HEK293 (cell line): ENCODE measurements around the gene PEPD.
A peak's percentile ranks its signal among the peaks of the same experiment; 100 is the strongest.

ENCODE experiments used
- CTCF ChIA-PET: fragments of 350-600 bp; formaldehyde crosslinking; extraction: SDS; loops from one replicate; lab custom pipeline; 2021; ENCODE audit warnings: antibody characterized with exemption; lab: Yijun Ruan, JAX
- POLR2A ChIA-PET: fragments of 300-600 bp; formaldehyde crosslinking; extraction: SDS; loops from one replicate; lab custom pipeline; 2020; ENCODE audit warnings: antibody characterized with exemption, inconsistent platforms; lab: Yijun Ruan, JAX
- H3K27ac ChIP-seq: fragments of 200-500 bp; sonication (Bioruptor generic); 2 replicates; pipeline ENCODE4 v1.5.1; 2014; ENCODE audit warnings: low read depth, low read length, control low read depth, inconsistent platforms; ENCODE audit errors: extremely low read depth
- H3K36me3 ChIP-seq, 2 experiments: fragments of 200-500 bp in 1 of 2; sonication (Bioruptor generic) in 1 of 2; 1 replicate in 1 of 2; 2 replicates in 1 of 2; pipeline ENCODE4 v1.5.1; 2014 to 2017; ENCODE audit warnings: inconsistent platforms in 2 of 2, low read length in 2 of 2; ENCODE audit not compliant: control insufficient read depth in 2 of 2, insufficient read depth in 1 of 2
- H3K4me1 ChIP-seq: fragments of 200-500 bp; sonication (Bioruptor generic); 2 replicates; pipeline ENCODE4 v1.5.1; 2014; ENCODE audit warnings: mild to moderate bottlenecking, low read length, inconsistent platforms; ENCODE audit not compliant: control insufficient read depth, insufficient read depth
- H3K4me3 ChIP-seq: 2 replicates; pipeline ENCODE4 v1.5.1; 2011; ENCODE audit warnings: low read depth, mild to moderate bottlenecking, control low read depth, low read length, moderate library complexity
- H3K9me3 ChIP-seq: fragments of 200-500 bp; sonication (Bioruptor generic); 2 replicates; pipeline ENCODE4 v1.5.1; 2014; ENCODE audit warnings: low read depth, low read length, inconsistent platforms; ENCODE audit not compliant: control insufficient read depth, insufficient read depth
- ATF2 ChIP-seq: fragments of 450-650 bp; formaldehyde crosslinking; IDR thresholded peaks from 2 replicates; pipeline ENCODE4 v1.5.1; 2016; ENCODE audit warnings: missing biosample characterization, missing genetic modification characterization, low read depth
- ELK4 ChIP-seq: IDR thresholded peaks from 2 replicates; pipeline ENCODE4 v1.6.1; 2011; ENCODE audit warnings: mild to moderate bottlenecking, low read depth, low read length, borderline replicate concordance
- GLIS1 ChIP-seq: fragments of 450-650 bp; formaldehyde crosslinking; IDR thresholded peaks from 2 replicates; pipeline ENCODE4 v1.5.1; 2016; ENCODE audit warnings: missing biosample characterization, missing genetic modification characterization
- KLF9 ChIP-seq: fragments of 450-650 bp; formaldehyde crosslinking; IDR thresholded peaks from 2 replicates; pipeline ENCODE4 v1.5.1; 2016; ENCODE audit warnings: missing biosample characterization, missing genetic modification characterization, low read depth
- ZFHX2 ChIP-seq: fragments of 450-650 bp; formaldehyde crosslinking; conservative IDR thresholded peaks from 2 replicates; pipeline ENCODE4 v1.5.1; 2016; ENCODE audit warnings: missing biosample characterization, missing genetic modification characterization
- ZFP37 ChIP-seq: fragments of 450-650 bp; formaldehyde crosslinking; IDR thresholded peaks from 2 replicates; pipeline ENCODE4 v1.5.1; 2016; ENCODE audit warnings: missing biosample characterization, missing genetic modification characterization
- ZFP69B ChIP-seq: fragments of 450-650 bp; formaldehyde crosslinking; IDR thresholded peaks from 2 replicates; pipeline ENCODE4 v1.5.1; 2016; ENCODE audit warnings: missing biosample characterization, missing genetic modification characterization
- ZNF121 ChIP-seq: fragments of 450-650 bp; formaldehyde crosslinking; IDR thresholded peaks from 2 replicates; pipeline ENCODE4 v1.5.1; 2016; ENCODE audit warnings: missing biosample characterization, missing genetic modification characterization
- ZNF175 ChIP-seq: fragments of 450-650 bp; formaldehyde crosslinking; IDR thresholded peaks from 2 replicates; pipeline ENCODE4 v1.5.1; 2016; ENCODE audit warnings: missing biosample characterization, missing genetic modification characterization
- ZNF19 ChIP-seq: fragments of 450-650 bp; formaldehyde crosslinking; IDR thresholded peaks from 2 replicates; pipeline ENCODE4; 2016; ENCODE audit warnings: missing biosample characterization, missing genetic modification characterization, low read depth
- ZNF202 ChIP-seq: fragments of 450-650 bp; formaldehyde crosslinking; IDR thresholded peaks from 2 replicates; pipeline ENCODE4 v1.5.1; 2016; ENCODE audit warnings: missing biosample characterization, missing genetic modification characterization, borderline replicate concordance
- ZNF211 ChIP-seq: fragments of 450-650 bp; formaldehyde crosslinking; IDR thresholded peaks from 2 replicates; pipeline ENCODE4 v1.5.1; 2016; ENCODE audit warnings: low read depth, missing biosample characterization, missing genetic modification characterization
- ZNF341 ChIP-seq: fragments of 450-650 bp; formaldehyde crosslinking; IDR thresholded peaks from 2 replicates; pipeline ENCODE4; 2016; ENCODE audit warnings: low read depth, missing biosample characterization, missing genetic modification characterization
- ZNF394 ChIP-seq: fragments of 450-650 bp; formaldehyde crosslinking; IDR thresholded peaks from 2 replicates; pipeline ENCODE4 v1.5.1; 2016; ENCODE audit warnings: missing biosample characterization, missing genetic modification characterization, mild to moderate bottlenecking, moderate library complexity, borderline replicate concordance
- ZNF416 ChIP-seq: fragments of 450-650 bp; formaldehyde crosslinking; IDR thresholded peaks from 2 replicates; pipeline ENCODE4 v1.5.1; 2016; ENCODE audit warnings: missing biosample characterization, missing genetic modification characterization
- ZNF433 ChIP-seq: fragments of 450-650 bp; formaldehyde crosslinking; IDR thresholded peaks from 2 replicates; pipeline ENCODE4 v1.5.1; 2016; ENCODE audit warnings: missing biosample characterization, missing genetic modification characterization, low read depth
- ZNF501 ChIP-seq: fragments of 450-650 bp; formaldehyde crosslinking; IDR thresholded peaks from 2 replicates; pipeline ENCODE4 v1.5.1; 2016; ENCODE audit warnings: missing biosample characterization, missing genetic modification characterization
- ZNF571 ChIP-seq: fragments of 450-650 bp; formaldehyde crosslinking; IDR thresholded peaks from 2 replicates; pipeline ENCODE4 v1.5.0; 2017; ENCODE audit warnings: missing biosample characterization, missing genetic modification characterization
- ZNF585B ChIP-seq: fragments of 450-650 bp; formaldehyde crosslinking; IDR thresholded peaks from 2 replicates; pipeline ENCODE4 v1.5.1; 2016; ENCODE audit warnings: missing biosample characterization, missing genetic modification characterization
- ZNF645 ChIP-seq: fragments of 450-650 bp; formaldehyde crosslinking; IDR thresholded peaks from 2 replicates; pipeline ENCODE4; 2016; ENCODE audit warnings: missing biosample characterization, missing genetic modification characterization
- ZNF654 ChIP-seq: fragments of 450-650 bp; formaldehyde crosslinking; IDR thresholded peaks from 2 replicates; pipeline ENCODE4 v1.5.1; 2016; ENCODE audit warnings: low read depth, missing biosample characterization, missing genetic modification characterization
- ZNF747 ChIP-seq: fragments of 450-650 bp; formaldehyde crosslinking; IDR thresholded peaks from 2 replicates; pipeline ENCODE4 v1.5.1; 2016; ENCODE audit warnings: missing biosample characterization, missing genetic modification characterization
- ZNF776 ChIP-seq: fragments of 450-650 bp; formaldehyde crosslinking; IDR thresholded peaks from 2 replicates; pipeline ENCODE4 v1.5.0; 2017; ENCODE audit warnings: missing biosample characterization, missing genetic modification characterization, borderline replicate concordance
- ZNF792 ChIP-seq: fragments of 450-650 bp; formaldehyde crosslinking; IDR thresholded peaks from 2 replicates; pipeline ENCODE4 v1.5.1; 2016; ENCODE audit warnings: missing biosample characterization, missing genetic modification characterization
- ZSCAN30 ChIP-seq: fragments of 450-650 bp; IDR thresholded peaks from 2 replicates; pipeline ENCODE4 v1.5.1; 2018; ENCODE audit warnings: missing biosample characterization, mild to moderate bottlenecking, missing genetic modification characterization, moderate library complexity
- ZSCAN5A ChIP-seq: fragments of 450-650 bp; formaldehyde crosslinking; IDR thresholded peaks from 2 replicates; pipeline ENCODE4 v1.5.1; 2016; ENCODE audit warnings: missing biosample characterization, missing genetic modification characterization
- TF ChIP-seq, protein P1 (sequence below): fragments of 450-650 bp; formaldehyde crosslinking; conservative IDR thresholded peaks from 2 replicates; pipeline ENCODE4 v1.5.1; 2016; ENCODE audit warnings: low read depth, missing biosample characterization, missing genetic modification characterization

The PEPD gene

DNA sequence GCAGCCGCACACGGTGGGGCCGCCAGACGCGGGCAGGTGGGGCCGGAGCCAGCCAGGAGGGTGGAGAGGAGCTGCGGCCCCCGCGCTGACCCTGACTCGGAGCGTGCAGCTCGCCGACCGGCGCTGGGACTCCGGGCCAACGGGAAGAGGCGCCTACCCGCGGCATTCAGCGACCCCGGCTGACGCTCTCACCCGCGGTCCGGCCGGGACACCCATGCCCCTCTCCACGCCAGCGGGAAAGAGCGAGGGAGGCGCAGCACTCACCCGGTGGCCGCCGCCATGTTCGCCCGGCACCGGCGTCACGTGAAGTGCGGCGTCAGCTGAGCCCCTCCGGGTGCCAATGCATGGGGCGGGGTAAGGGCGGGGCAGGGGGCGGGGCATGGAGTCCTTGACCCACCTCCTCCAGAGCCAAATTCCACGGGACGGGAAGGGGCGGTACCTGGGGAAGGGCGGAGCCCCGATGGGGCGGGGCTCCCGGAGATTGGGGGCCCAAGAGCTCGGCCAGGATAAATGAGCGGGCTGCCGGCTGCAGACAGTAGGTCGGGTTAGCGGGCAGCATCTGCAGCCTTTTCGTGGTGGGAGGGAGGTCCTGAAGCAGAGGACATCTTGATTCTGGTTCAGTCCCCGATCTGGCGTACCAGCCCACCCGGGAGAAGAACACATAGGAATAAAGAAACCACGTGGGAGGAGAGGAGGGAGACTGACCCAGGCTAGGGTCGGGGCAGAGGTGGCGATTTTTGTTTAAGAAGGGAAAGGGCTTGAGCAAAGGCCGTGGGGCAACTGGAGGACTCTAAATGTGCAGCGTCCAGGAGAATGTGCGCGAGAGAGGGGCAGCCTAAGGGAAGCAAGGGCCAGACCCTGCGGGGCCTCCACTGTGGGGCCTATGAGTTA is at the start of gene PEPD:
Gene PEPD (minus strand): TSS at position 312 of the 891 bp plus-strand sequence. CDS start 31 bp downstream, at position 281.
- ChIA-PET CTCF (interaction anchor here (0.5 to 1.5 kb wide), 7 partner anchors 10 to 740 kb away, joined by 3 to 4 read pairs (median 3); no protein-coding TSS in a partner anchor), POLR2A (interaction anchor here (0.5 to 3.6 kb wide), 18 partner anchors 9 to 633 kb away, joined by 3 to 23 read pairs (median 3); no protein-coding TSS in a partner anchor)
- Histone ChIP-seq H3K36me3 (no peaks in the 10 kb centered on the region; a peak in 1 of 3 replicates), H3K9me3 (no peaks in the 10 kb centered on the region), H3K4me1 (peaks cover 12% of the 10 kb centered on the region), H3K27ac (peak within 1 kb of the TSS; percentile 16; the same call in 1 of the 2 replicates), H3K4me3 (peak within 1 kb of the TSS; percentile 74)
- TF ChIP-seq KLF9 = peak; percentile 98
- peak; percentile 64 for TF ChIP-seq ZFHX2 (tag by site-specific recombination)
- peak; percentile 80; the same call in 1 of the 2 replicates for TF ChIP-seq ZNF792 (tag by site-specific recombination)
- TF ChIP-seq ZNF433 = no peak
- TF ChIP-seq ZNF501 (tag by site-specific recombination) = peak; percentile 98
- no peak for TF ChIP-seq ZNF19 (tag by site-specific recombination)
- TF ChIP-seq, protein P1, sequence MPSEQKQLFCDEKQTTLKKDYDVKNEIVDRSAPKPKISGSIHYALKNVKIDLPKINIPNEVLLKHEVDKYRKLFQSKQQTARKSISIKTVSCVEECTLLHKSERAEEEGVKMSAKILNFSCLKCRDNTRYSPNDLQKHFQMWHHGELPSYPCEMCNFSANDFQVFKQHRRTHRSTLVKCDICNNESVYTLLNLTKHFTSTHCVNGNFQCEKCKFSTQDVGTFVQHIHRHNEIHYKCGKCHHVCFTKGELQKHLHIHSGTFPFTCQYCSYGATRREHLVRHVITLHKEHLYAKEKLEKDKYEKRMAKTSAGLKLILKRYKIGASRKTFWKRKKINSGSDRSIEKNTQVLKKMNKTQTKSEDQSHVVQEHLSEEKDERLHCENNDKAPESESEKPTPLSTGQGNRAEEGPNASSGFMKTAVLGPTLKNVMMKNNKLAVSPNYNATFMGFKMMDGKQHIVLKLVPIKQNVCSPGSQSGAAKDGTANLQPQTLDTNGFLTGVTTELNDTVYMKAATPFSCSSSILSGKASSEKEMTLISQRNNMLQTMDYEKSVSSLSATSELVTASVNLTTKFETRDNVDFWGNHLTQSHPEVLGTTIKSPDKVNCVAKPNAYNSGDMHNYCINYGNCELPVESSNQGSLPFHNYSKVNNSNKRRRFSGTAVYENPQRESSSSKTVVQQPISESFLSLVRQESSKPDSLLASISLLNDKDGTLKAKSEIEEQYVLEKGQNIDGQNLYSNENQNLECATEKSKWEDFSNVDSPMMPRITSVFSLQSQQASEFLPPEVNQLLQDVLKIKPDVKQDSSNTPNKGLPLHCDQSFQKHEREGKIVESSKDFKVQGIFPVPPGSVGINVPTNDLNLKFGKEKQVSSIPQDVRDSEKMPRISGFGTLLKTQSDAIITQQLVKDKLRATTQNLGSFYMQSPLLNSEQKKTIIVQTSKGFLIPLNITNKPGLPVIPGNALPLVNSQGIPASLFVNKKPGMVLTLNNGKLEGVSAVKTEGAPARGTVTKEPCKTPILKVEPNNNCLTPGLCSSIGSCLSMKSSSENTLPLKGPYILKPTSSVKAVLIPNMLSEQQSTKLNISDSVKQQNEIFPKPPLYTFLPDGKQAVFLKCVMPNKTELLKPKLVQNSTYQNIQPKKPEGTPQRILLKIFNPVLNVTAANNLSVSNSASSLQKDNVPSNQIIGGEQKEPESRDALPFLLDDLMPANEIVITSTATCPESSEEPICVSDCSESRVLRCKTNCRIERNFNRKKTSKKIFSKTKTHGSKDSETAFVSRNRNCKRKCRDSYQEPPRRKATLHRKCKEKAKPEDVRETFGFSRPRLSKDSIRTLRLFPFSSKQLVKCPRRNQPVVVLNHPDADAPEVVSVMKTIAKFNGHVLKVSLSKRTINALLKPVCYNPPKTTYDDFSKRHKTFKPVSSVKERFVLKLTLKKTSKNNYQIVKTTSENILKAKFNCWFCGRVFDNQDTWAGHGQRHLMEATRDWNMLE (tag by site-specific recombination) = no peak
- no peak for TF ChIP-seq ZNF645 (tag by site-specific recombination)
- no peak for TF ChIP-seq ZNF202 (tag by site-specific recombination)
- no peak for TF ChIP-seq ATF2 (tag by site-specific recombination)
- peak; percentile 71 for TF ChIP-seq ZSCAN30
- peak; percentile 61; the same call in 1 of the 2 replicates for TF ChIP-seq ZNF121 (tag by site-specific recombination)
- TF ChIP-seq ZNF585B = no peak
- TF ChIP-seq ZNF747 (tag by site-specific recombination) = no peak
- TF ChIP-seq ZFP37 (tag by site-specific recombination) = peak; percentile 98
- no peak for TF ChIP-seq ZNF776 (tag by site-specific recombination)
- TF ChIP-seq ZSCAN5A = peak; percentile 87
- TF ChIP-seq ZNF394 (tag by site-specific recombination) = peak; percentile 63
- TF ChIP-seq ZNF341 = 0 out of 2 replicates have a peak, but pooled peaks have one; percentile 9
- TF ChIP-seq ZNF175 = no peak
- TF ChIP-seq ELK4 = no peak
- TF ChIP-seq ZNF571 (tag by site-specific recombination) = no peak
- TF ChIP-seq ZNF416 = 0 out of 2 replicates have a peak, but pooled peaks have one; percentile 38
- no peak for TF ChIP-seq ZNF654 (tag by site-specific recombination)
- peak; percentile 89 for TF ChIP-seq ZFP69B (tag by site-specific recombination)
- peak; percentile 75 for TF ChIP-seq GLIS1 (tag by site-specific recombination)
- no peak for TF ChIP-seq ZNF211 (tag by site-specific recombination)
